GM12874 (cell line): ENCODE measurements around the gene SEMA6A.

ENCODE experiments used
- TF ChIP-seq, protein P1 (sequence below): IDR thresholded peaks from 2 replicates; pipeline ENCODE4 v1.5.1; 2011; ENCODE audit warnings: low read depth, mild to moderate bottlenecking, control low read depth, low read length, moderate library complexity; ENCODE audit not compliant: insufficient read depth

The SEMA6A gene

DNA sequence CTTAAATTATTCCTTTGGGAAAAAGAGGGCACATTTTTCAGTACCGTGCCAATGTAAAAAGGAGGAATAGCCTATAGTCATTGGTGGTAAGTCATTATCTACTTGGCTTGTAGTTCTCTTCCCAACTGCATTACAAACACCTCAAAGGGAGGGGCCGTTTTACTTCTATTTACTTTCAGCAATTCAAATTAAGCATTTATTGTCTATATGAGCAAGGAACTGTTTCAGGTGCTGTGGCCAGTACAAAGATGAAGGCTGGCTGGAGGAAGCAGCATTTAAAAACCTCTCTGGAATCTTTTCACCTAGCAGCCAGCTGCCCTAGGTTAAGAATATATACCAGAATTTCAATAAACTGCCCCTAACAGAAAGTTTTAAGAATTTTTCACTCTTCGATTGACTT lies 48.9 kb downstream of the SEMA6A start:
- TF ChIP-seq, protein P1, sequence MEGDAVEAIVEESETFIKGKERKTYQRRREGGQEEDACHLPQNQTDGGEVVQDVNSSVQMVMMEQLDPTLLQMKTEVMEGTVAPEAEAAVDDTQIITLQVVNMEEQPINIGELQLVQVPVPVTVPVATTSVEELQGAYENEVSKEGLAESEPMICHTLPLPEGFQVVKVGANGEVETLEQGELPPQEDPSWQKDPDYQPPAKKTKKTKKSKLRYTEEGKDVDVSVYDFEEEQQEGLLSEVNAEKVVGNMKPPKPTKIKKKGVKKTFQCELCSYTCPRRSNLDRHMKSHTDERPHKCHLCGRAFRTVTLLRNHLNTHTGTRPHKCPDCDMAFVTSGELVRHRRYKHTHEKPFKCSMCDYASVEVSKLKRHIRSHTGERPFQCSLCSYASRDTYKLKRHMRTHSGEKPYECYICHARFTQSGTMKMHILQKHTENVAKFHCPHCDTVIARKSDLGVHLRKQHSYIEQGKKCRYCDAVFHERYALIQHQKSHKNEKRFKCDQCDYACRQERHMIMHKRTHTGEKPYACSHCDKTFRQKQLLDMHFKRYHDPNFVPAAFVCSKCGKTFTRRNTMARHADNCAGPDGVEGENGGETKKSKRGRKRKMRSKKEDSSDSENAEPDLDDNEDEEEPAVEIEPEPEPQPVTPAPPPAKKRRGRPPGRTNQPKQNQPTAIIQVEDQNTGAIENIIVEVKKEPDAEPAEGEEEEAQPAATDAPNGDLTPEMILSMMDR: no peak

DNA sequence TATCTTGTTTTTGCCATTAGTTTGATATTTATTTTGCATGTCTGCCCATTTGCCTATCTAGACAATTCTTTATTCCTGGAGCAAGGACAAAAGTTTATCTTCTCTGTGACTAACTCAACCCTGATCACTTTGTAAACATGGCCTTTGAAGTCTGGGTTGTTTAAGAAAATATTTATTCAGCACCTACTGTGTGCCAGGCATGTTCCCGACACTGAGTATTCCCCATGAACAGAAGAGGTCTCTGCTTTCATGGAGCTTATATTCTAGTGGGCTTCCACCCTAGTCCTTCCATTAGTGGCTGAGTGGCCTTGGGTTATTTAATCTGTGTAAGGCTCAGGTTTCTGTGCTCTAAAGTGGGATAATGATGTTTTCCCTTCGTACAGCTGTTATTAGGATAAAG lies 49.7 kb downstream of the SEMA6A start:
- TF ChIP-seq, protein P1: no peak

DNA sequence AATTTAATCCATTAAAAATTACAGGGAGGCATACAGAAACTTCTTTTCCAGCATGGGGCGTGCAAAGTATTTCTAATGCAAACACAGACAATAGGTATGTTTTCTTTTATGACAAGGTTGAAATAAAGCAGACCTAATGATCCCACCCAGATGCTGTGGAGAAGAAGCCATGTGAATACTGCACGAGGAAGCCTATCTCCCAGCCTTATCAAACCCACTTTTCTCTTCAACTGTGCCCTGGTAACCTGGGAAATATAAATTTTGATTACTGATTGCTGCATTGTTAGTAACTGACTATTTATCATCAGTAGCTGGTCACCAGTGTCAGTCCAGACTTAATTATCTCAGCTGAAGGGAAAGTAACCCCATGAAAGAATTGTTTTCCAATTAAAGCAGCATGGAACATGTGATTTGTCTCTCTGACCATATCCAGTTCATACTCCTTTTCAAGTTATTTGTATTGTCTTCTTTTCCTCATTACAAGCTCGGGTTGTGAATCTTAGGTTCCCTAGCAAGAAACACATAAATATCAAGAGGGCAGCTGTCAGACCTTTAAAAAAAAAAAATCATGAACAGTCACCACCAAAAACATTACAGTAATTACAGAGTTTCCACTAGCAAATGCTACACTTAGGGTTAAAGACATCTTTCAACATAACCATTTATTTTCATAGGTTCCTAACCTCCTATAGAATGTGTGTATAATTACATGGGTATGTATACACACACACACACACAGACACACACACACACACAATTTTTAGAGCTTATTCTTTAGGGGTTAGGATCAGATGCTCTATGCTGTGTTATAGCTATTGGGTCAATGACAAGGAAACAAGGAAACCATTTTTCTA lies 50.3 kb downstream of the SEMA6A start:
- TF ChIP-seq, protein P1: no peak

DNA sequence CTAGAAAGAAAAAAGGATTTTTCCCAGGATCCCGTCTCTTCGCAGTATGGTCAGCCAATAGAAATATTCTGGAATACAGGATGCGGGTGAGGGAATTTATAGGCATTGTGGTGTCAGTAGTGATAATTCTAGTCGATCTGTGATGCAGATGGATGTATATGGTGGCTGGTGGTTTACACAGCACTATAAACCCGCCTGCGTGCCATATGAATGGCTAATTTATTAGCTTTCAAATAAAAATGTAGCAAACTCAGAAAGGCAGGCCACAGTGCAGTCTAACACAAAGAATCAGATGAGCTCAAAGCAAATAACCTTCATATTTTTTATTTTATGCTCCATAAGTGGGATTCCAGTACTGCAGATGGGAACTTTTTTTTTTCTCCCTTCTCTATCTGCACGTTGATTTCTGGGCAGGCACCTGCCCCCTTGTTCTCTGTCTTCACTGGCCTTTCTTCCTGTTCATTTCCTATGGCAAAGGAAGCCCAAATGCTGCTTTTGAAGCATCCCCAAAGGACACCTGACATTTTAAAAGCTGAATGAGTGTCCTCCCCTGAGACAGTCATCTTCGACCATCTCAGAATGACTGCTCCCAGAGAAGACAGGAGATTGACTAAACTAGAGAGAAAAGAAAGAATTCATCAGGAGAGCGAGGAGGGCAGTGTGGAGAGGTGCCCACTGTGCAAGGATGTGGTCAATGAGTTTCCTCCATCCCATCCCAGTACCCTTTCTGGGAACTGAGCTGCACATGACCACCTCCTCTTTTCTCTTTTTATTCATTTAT lies 52.1 kb downstream of the SEMA6A start:
- TF ChIP-seq, protein P1: no peak

DNA sequence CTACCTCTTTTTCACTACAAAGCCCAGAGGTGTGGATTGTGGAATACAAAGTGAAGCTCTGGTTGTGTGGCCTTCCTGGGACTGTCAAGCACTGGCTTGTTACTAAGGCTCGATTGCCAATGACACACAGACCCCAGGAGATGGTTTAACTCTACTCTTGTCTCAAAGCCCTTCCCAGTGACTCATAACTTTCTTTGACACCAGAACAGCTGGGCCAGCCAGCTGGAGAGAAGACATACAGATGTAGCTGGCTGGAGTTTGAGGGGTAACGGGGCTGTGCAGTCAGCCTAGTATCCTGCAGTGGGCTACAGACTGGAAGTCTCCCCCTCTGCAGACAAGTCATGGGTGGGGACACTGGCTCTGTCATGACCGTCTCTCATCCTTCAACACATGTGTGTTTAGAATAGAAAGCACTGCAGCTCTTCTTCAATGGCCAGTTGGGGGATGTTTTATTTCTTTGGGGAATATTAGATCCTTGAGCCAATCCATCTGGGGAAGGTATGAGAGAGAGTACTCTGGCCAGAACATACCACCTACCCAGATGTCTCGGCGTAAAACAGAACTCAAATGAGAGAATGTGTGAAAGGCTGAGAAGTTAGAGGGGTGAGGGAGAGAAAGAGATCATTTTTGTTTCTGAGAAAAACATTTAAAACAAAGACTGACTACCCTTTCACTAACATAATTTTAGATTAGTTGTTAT lies 53.3 kb downstream of the SEMA6A start:
- TF ChIP-seq, protein P1: no peak

DNA sequence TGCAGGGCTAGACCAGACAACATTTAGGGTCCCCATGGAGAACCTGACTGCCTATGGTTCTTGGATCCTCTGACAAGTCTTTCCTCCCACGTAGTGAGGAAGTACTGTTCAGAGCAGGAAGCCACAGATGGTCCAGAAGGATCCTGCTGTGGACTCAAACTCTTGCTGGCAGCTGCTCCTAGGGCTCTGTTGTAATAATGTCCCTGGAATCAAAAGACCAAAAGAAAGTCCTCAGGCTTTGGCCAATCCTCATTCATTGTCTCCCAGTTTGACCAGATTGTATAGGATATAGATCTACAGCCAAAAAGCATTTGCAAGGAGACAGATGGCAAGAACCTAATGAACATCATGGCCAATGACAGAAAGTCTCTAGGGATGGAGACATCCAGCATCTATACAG lies 53.9 kb downstream of the SEMA6A start:
- TF ChIP-seq, protein P1: no peak

DNA sequence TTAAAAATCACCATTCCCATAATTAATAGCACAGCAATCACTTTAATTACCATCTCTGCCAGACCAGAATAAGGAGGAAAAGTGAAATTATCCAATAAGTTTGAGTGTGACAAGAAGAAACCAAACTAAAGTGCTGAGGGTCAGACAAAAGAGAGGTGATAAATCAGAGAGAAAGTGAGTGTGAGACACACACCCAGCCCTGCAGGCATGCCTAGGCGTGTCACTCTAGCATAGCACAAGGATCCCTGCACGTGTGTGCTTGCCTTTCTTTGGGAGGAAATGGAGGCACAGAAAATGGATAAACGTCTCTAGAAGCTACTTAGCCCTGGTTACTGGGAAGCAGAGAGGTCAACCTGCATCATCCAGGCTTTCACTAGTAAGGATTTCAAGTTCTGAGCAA lies 56.2 kb downstream of the SEMA6A start:
- TF ChIP-seq, protein P1: no peak
